Endothelial cell of umbilical vein (primary cell): ENCODE measurements around the gene AGPAT2. TPM values are rescaled to one million over a fixed set of nuclear protein-coding genes. Genes with fewer than 3 reads are reported as not detected.

Source experiments
- BruUV-seq: library from RNA; stranded (reverse); fragments of 400-500 nt; replicated peaks from 2 replicates; lab custom pipeline; 2021; lab: Mats Ljungman, UMichigan
- CTCF ChIA-PET: fragments of 300-600, 350-600 bp; sonication (Branson Sonifier 250); formaldehyde crosslinking; loops from one replicate; lab custom pipeline; 2021; ENCODE audit warnings: antibody characterized with exemption, inconsistent platforms; lab: Charles Lee
- POLR2A ChIA-PET: fragments of 300-600, 350-600 bp; sonication (Branson Sonifier 250); formaldehyde crosslinking; loops from one replicate; lab custom pipeline; 2021; ENCODE audit warnings: antibody characterized with exemption, inconsistent platforms; lab: Charles Lee
- DNase-seq: peaks from one replicate; pipeline ENCODE4 v3.0.0-alpha.2; 2011; ENCODE audit warnings: low read depth, low spot score
- FAIRE-seq: peaks from 2 replicates; lab custom pipeline; 2011; peaks lifted over from hg19 to GRCh38; lab: Jason Lieb, UNC
- H2AFZ ChIP-seq: 2 replicates; pipeline ENCODE4 v1.6.0; 2012; ENCODE audit warnings: low read depth, low read length, control low read depth, inconsistent platforms
- H3K27ac ChIP-seq: 2 replicates; pipeline ENCODE4 v1.5.1; 2011; ENCODE audit warnings: low read depth, mild to moderate bottlenecking, control low read depth, low read length, moderate library complexity; ENCODE audit not compliant: insufficient read depth
- H3K27me3 ChIP-seq, 2 experiments: 2 replicates each; pipeline versions ENCODE4 v1.6.0 to v1.6.1; 2011; ENCODE audit warnings: low read length in 2 of 2, mixed read lengths in 1 of 2; ENCODE audit not compliant: control insufficient read depth in 2 of 2, insufficient read depth in 2 of 2
- H3K36me3 ChIP-seq, 2 experiments: 2 replicates in 1 of 2; 3 replicates in 1 of 2; pipeline ENCODE4 v1.5.1; 2011; ENCODE audit warnings: low read length in 2 of 2, mild to moderate bottlenecking in 1 of 2, moderate library complexity in 1 of 2; ENCODE audit not compliant: control insufficient read depth in 2 of 2, insufficient read depth in 2 of 2; ENCODE audit errors: extremely low read depth in 1 of 2
- H3K4me1 ChIP-seq: 3 replicates; pipeline ENCODE4 v1.5.1; 2011; ENCODE audit warnings: mild to moderate bottlenecking, low read length; ENCODE audit not compliant: control insufficient read depth, insufficient read depth; ENCODE audit errors: extremely low read depth
- H3K4me2 ChIP-seq: 2 replicates; pipeline ENCODE4 v1.6.1; 2011; ENCODE audit warnings: low read length, control low read depth, mixed read lengths; ENCODE audit not compliant: insufficient read depth
- H3K4me3 ChIP-seq, 3 experiments: fragments of 200-600 bp in 1 of 3; sonication (generic), shearing (Covaris generic) in 1 of 3; replicated peaks in 1 of 3; 2 replicates each; pipeline ENCODE4 v1.5.1; 2011 to 2016; ENCODE audit warnings: control low read depth in 3 of 3, low read length in 3 of 3, mild to moderate bottlenecking in 2 of 3, inconsistent platforms in 1 of 3, low read depth in 1 of 3, moderate library complexity in 1 of 3; ENCODE audit not compliant: insufficient read depth in 1 of 3
- H3K79me2 ChIP-seq: 2 replicates; pipeline ENCODE4 v1.6.0; 2012; ENCODE audit warnings: low read length, inconsistent platforms; ENCODE audit not compliant: control insufficient read depth, insufficient read depth
- H3K9ac ChIP-seq: replicated peaks from 2 replicates; pipeline ENCODE3; 2011; ENCODE audit warnings: low read length, control low read depth; ENCODE audit not compliant: insufficient read depth; ENCODE audit errors: extremely low read depth
- H3K9me1 ChIP-seq: replicated peaks from 3 replicates; pipeline ENCODE4 v1.6.0; 2011; ENCODE audit warnings: mild to moderate bottlenecking, low read length; ENCODE audit not compliant: control insufficient read depth, insufficient read depth; ENCODE audit errors: extremely low read depth
- H3K9me3 ChIP-seq: replicated peaks from 2 replicates; pipeline ENCODE4 v1.5.1; 2012; ENCODE audit warnings: low read length, inconsistent platforms; ENCODE audit not compliant: control insufficient read depth, insufficient read depth
- H4K20me1 ChIP-seq: replicated peaks from 2 replicates; pipeline ENCODE3; 2011; ENCODE audit warnings: mild to moderate bottlenecking, low read length; ENCODE audit not compliant: control insufficient read depth, insufficient read depth; ENCODE audit errors: extremely low read depth
- FOS ChIP-seq: IDR thresholded peaks from 2 replicates; pipeline ENCODE4 v1.6.1; 2011; ENCODE audit warnings: mild to moderate bottlenecking, low read length, moderate library complexity, borderline replicate concordance; ENCODE audit not compliant: insufficient read depth
- JUN ChIP-seq: IDR thresholded peaks from 2 replicates; pipeline ENCODE4 v1.6.1; 2011; ENCODE audit warnings: borderline replicate concordance, low read depth; ENCODE audit not compliant: insufficient read length, insufficient read depth
- MYC ChIP-seq: IDR thresholded peaks from one replicate; pipeline ENCODE4 v1.6.1; 2011; ENCODE audit warnings: mild to moderate bottlenecking, low read depth, low read length
- POLR2A ChIP-seq: IDR thresholded peaks from 2 replicates; pipeline ENCODE4 v1.6.1; 2012; ENCODE audit warnings: low read depth, mild to moderate bottlenecking, control low read depth, low read length
- POLR2AphosphoS5 ChIP-seq: IDR thresholded peaks from 2 replicates; pipeline ENCODE4 v1.6.1; 2012; ENCODE audit warnings: low read depth, mild to moderate bottlenecking, control low read depth, low read length, moderate library complexity; ENCODE audit not compliant: insufficient read depth
- dilution Hi-C: fragments of 300-500 bp; cut with MboI; formaldehyde crosslinking; loops from one replicate; pipeline ENCODE4 v1.15.0; 2019; ENCODE audit warnings: low sequenced_read_pairs; ENCODE audit not compliant: extremely low pct_ligation_motif_present
- intact Hi-C: fragments of 100-400 bp; cut with micrococcal nuclease; formaldehyde crosslinking; loops from one replicate; pipeline ENCODE4 v1.10.0; 2022
- polyA plus RNA-seq, 4 experiments: library from polyadenylated mRNA; depleted of rRNA in 3 of 4; stranded (reverse) in 3 of 4; unstranded in 1 of 4; fragments of >200 nt; gene quantifications; 2 replicates each; pipeline versions ENCODE4 v1.2.1 to v1.2.3, GENCODE V29; 2011 to 2012; ENCODE audit warnings: missing spikeins in 1 of 4
- total RNA-seq: library from RNA; stranded (reverse); gene quantifications from 2 replicates; pipeline ENCODE4 v1.2.3, GENCODE V29; 2021

Gene AGPAT2
- total and polyA plus RNA-seq, 2 donors (not counting 3 experiments of a cell fraction or from before 2014, with no cell fraction given) = 45.5 to 55.3 TPM

GRCh38 chr9:136666372-136667213 lies 20.7 kb downstream of the AGPAT2 start:
- intact Hi-C loops (no loop called here), dilution Hi-C loops (no loop called here)
- H3K4me3 ChIP-seq = peak overlapping the region; percentile 54 to 83 (median 65)
- FAIRE-seq (peak; percentile 43), DNase-seq (peak; percentile 39)
- peaks cover 32 to 66% of the 10 kb centered on the region in 2 experiments for H3K36me3 ChIP-seq
- H2AFZ ChIP-seq = no peak overlapping the region
- no peaks in the 10 kb centered on the region for H3K27me3 ChIP-seq
- H3K9me1 ChIP-seq = no peaks in the 10 kb centered on the region
- H3K4me2 ChIP-seq = peak overlapping the region; percentile 40
- peaks cover 80% of the 10 kb centered on the region for H3K79me2 ChIP-seq
- BruUV-seq = no TSS peak
- no peaks in the 10 kb centered on the region for H3K9me3 ChIP-seq
- peak; percentile 73 for TF ChIP-seq POLR2AphosphoS5
- TF ChIP-seq FOS = no peak
- TF ChIP-seq POLR2A = peak; percentile 5
- no peak for TF ChIP-seq JUN
- no peaks in the 10 kb centered on the region for H4K20me1 ChIP-seq
- H3K4me1 ChIP-seq = peaks cover 24% of the 10 kb centered on the region
- ChIA-PET POLR2A (interaction anchor here (1.6 to 9.9 kb wide), 2 partner anchors 11 to 20 kb away, joined by 9 to 161 read pairs; no protein-coding TSS in a partner anchor), CTCF (interaction anchor here (7.2 kb wide), 1 partner anchor 21 kb away, joined by 90 read pairs; no protein-coding TSS in a partner anchor)
- H3K9ac ChIP-seq = peak overlapping the region; percentile 79
- peak overlapping the region; percentile 78 for H3K27ac ChIP-seq

GRCh38 chr9:136665704-136666371 lies 21.4 kb downstream of the AGPAT2 start:
- POLR2A ChIA-PET = interaction anchor here (1.6 to 9.9 kb wide), 2 partner anchors 10 to 19 kb away, joined by 9 to 161 read pairs; no protein-coding TSS in a partner anchor
- Histone ChIP-seq H3K9ac (peak overlapping the region; percentile 79), H3K9me3 (no peaks in the 10 kb centered on the region), H3K4me1 (peaks cover 31% of the 10 kb centered on the region), H3K36me3 (peaks cover 31 to 60% of the 10 kb centered on the region in 2 experiments), H4K20me1 (no peaks in the 10 kb centered on the region), H3K27ac (no peak overlapping the region), H2AFZ (no peak overlapping the region), H3K4me3 (peak overlapping the region in 1 of 3 experiments; percentile 83), H3K4me2 (no peak overlapping the region), H3K9me1 (no peaks in the 10 kb centered on the region), H3K27me3 (no peaks in the 10 kb centered on the region), H3K79me2 (peaks cover 82% of the 10 kb centered on the region)
- intact Hi-C loops = loop anchor here (1.0 kb wide), 1 partner anchor 10 kb away; no protein-coding TSS in a partner anchor
- dilution Hi-C loops = no loop called here
- BruUV-seq = no TSS peak
- CTCF ChIA-PET = interaction anchor here (1.2 to 7.2 kb wide), 2 partner anchors 9 to 20 kb away, joined by 5 to 90 read pairs; no protein-coding TSS in a partner anchor
- DNase-seq = no peak
- TF ChIP-seq POLR2AphosphoS5 = peak; percentile 96
- peak; percentile 86 for TF ChIP-seq POLR2A
- no peak for TF ChIP-seq MYC
- no peak for FAIRE-seq
